Naive thymus-derived CD8-positive, alpha-beta T cell (primary cell): ENCODE measurements around the gene SHROOM3. TPM values are rescaled to one million over a fixed set of nuclear protein-coding genes. Genes with fewer than 3 reads are reported as not detected.
"Not testable (repeated sequence)": the region's sequence is repeated elsewhere in the genome, so short reads cannot be mapped to it uniquely, and the experiment has no call there.

ENCODE experiments used
- ATAC-seq, 2 donors: fragments of 150-1000 bp; cut with Tn5 transposase in 1 of 2; sonication (Bioruptor Pico), chemical (Tn5 transposase) in 1 of 2; 1 replicate in 1 of 2; 2 replicates in 1 of 2; pipeline ENCODE4 v1.10.0; 2021; ENCODE audit warnings: mild to moderate bottlenecking in 2 of 2, moderate library complexity in 2 of 2
- POLR2A ChIA-PET: fragments of 350-600 bp; sonication (Branson Sonifier 250); formaldehyde crosslinking; loops from one replicate; lab custom pipeline; 2021; ENCODE audit warnings: antibody characterized with exemption; lab: Charles Lee
- DNase-seq, 10 donors: peaks; one replicate each; pipeline versions ENCODE4 v3.0.0 to v3.0.0-alpha.2; 2020 to 2022
- H3K27ac Mint-ChIP-seq, 10 donors: one replicate each; pipeline ENCODE4 v1.8.0; 2020 to 2022; ENCODE audit warnings: mild to moderate bottlenecking in 10 of 10, mixed read lengths in 10 of 10, moderate library complexity in 4 of 10, inconsistent platforms in 1 of 10
- H3K27me3 Mint-ChIP-seq, 5 donors: one replicate each; pipeline ENCODE4 v1.8.0; 2021 to 2022; ENCODE audit warnings: mixed read lengths in 5 of 5
- H3K36me3 Mint-ChIP-seq, 3 donors: one replicate each; pipeline ENCODE4 v1.8.0; 2020 to 2022; ENCODE audit warnings: mixed read lengths in 3 of 3, mild to moderate bottlenecking in 2 of 3, inconsistent platforms in 1 of 3
- H3K4me1 Mint-ChIP-seq, 4 donors: one replicate each; pipeline ENCODE4 v1.8.0; 2021 to 2022; ENCODE audit warnings: mixed read lengths in 4 of 4
- H3K4me3 Mint-ChIP-seq, 10 donors: one replicate each; pipeline ENCODE4 v1.8.0; 2020 to 2022; ENCODE audit warnings: mild to moderate bottlenecking in 10 of 10, mixed read lengths in 10 of 10, moderate library complexity in 6 of 10, inconsistent platforms in 1 of 10
- H3K9me3 Mint-ChIP-seq, 9 donors: one replicate each; pipeline ENCODE4 v1.8.0; 2020 to 2022; ENCODE audit warnings: mixed read lengths in 9 of 9, mild to moderate bottlenecking in 3 of 9, inconsistent platforms in 1 of 9, moderate library complexity in 1 of 9
- polyA plus RNA-seq, 3 donors: library from polyadenylated mRNA; unstranded; fragments of 300-500 nt; fragmentation: Illumina TruSeq; gene quantifications; one replicate each; pipeline ENCODE4 v1.2.3, GENCODE V29; 2021
- total RNA-seq, 8 experiments: library from RNA in 2 of 8; stranded (reverse) in 2 of 8; gene quantifications; one replicate each; pipeline ENCODE4 v1.2.3 and lab custom pipeline; 2021 to 2026

Gene SHROOM3
- total and polyA plus RNA-seq, 5 experiments from 2014 or later = not detected

DNA sequence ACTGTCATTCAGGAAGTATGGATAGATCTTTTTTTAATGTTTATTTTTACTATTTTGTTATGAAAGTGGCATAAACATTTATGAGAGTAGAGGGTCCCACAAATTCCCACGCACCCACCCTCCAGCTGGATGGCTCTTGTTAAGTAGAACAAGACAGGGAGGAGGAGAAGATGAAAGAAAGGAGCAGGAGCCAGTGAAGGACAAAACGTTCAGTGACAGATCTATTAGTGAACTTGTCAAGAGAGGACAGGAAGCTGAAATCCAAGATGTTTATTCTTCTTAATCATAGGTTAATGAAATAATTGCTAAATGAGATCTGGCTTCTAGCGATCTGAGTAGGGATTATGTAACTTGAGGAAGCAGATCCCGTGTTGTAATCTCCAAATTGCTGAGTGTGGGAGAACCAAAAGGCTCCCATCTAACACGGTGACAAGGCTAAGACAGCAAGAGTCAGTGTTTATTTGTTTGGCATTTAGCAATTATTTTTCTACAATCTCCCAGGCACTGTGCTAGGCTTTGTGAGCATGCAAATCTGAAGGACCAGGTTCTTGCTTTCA is 162.5 kb downstream of the SHROOM3 start:
- no peak overlapping the region for H3K27ac Mint-ChIP-seq
- H3K36me3 Mint-ChIP-seq = no peaks in the 10 kb centered on the region
- peaks cover 4 to 12% (median 10%) of the 10 kb centered on the region in 5 donors for H3K27me3 Mint-ChIP-seq
- ATAC-seq = no peak
- POLR2A ChIA-PET = interaction anchor here (0.6 kb wide), 1 partner anchor 31 kb away, joined by 4 read pairs; no protein-coding TSS in a partner anchor
- DNase-seq = no peak
- no peaks in the 10 kb centered on the region for H3K9me3 Mint-ChIP-seq
- H3K4me1 Mint-ChIP-seq = no peaks in the 10 kb centered on the region
- no peak overlapping the region for H3K4me3 Mint-ChIP-seq

DNA sequence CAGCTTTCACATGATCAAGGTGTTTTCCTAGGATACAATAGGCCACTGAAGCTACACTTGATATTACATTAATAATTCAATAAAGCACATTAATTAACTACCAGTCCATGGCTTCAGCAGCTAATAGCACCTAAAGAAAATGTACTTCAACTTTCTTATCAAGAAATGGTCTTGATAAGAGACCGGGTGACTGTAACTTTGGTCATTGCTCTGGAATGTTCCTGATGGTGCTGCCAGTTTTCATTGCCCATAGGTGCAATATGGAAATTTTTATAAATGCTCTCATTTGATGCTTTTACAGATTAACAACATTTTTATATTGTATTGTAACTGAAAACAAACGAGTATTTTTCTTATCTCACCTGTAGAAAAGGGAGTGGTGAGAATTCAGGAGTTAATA is 165.4 kb downstream of the SHROOM3 start:
- no peak overlapping the region for H3K4me3 Mint-ChIP-seq
- no peaks in the 10 kb centered on the region for H3K36me3 Mint-ChIP-seq
- ATAC-seq = no peak
- POLR2A ChIA-PET = no interaction called here
- H3K27ac Mint-ChIP-seq = no peak overlapping the region
- DNase-seq = no peak
- no peaks in the 10 kb centered on the region for H3K4me1 Mint-ChIP-seq
- no peaks in the 10 kb centered on the region for H3K9me3 Mint-ChIP-seq
- peaks cover 3 to 31% (median 15%) of the 10 kb centered on the region in 5 donors for H3K27me3 Mint-ChIP-seq

DNA sequence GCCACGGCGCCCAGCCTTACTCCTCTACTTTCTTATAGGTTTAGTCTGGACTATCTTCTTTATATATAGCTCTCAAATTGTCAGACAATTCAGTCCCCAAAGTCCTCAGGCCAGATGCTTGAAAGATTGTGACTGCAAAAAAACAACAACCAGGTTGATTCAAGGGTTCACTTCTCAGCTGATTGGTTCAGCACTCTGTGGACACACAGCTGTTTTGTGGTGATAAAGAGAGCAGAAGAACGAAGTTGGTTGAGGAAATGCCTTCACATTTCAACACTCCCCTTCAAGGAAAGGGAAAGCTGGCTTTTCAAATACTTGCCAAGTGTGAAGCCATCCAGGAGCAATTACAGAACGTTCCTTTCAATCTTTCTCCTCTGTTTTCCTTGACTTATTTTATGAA is 166.8 kb downstream of the SHROOM3 start:
- Mint-ChIP-seq H3K4me1 (peaks cover 0 to under 1% (median 0%) of the 10 kb centered on the region in 4 donors), H3K36me3 (no peaks in the 10 kb centered on the region), H3K27ac (no peak overlapping the region), H3K9me3 (no peaks in the 10 kb centered on the region), H3K27me3 (peaks cover 3 to 31% (median 16%) of the 10 kb centered on the region in 5 donors), H3K4me3 (no peak overlapping the region)
- POLR2A ChIA-PET = no interaction called here
- no peak for DNase-seq
- ATAC-seq = no peak

DNA sequence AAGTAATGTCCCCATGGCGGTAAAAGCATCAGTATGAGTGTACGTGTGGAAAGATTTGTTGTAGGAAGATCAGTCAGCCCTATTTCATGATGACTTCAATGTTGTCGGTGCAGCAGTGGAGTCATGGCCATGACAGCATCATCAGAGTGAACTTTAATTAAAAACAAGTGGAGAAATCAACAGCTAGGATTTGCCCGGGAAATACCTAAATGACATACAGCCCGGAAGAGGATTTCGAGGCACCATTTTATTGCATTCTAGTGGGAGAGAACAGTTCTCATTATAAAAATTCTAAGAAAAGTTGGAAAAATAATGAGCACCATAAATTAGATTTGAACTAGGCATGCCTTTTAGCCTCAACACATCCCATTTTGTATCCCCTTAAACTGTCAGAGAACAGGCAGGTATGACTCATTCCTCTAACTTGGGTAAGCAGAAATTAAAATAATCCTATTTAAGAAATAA is 170.1 kb downstream of the SHROOM3 start:
- DNase-seq (no peak), ATAC-seq (no peak)
- POLR2A ChIA-PET = no interaction called here
- H3K27me3 Mint-ChIP-seq = peaks cover 3 to 21% (median 8%) of the 10 kb centered on the region in 5 donors
- H3K9me3 Mint-ChIP-seq = no peaks in the 10 kb centered on the region
- H3K27ac Mint-ChIP-seq = no peak overlapping the region
- no peak overlapping the region for H3K4me3 Mint-ChIP-seq
- H3K4me1 Mint-ChIP-seq = peaks cover 0 to 9% (median 0%) of the 10 kb centered on the region in 4 donors
- no peaks in the 10 kb centered on the region for H3K36me3 Mint-ChIP-seq

DNA sequence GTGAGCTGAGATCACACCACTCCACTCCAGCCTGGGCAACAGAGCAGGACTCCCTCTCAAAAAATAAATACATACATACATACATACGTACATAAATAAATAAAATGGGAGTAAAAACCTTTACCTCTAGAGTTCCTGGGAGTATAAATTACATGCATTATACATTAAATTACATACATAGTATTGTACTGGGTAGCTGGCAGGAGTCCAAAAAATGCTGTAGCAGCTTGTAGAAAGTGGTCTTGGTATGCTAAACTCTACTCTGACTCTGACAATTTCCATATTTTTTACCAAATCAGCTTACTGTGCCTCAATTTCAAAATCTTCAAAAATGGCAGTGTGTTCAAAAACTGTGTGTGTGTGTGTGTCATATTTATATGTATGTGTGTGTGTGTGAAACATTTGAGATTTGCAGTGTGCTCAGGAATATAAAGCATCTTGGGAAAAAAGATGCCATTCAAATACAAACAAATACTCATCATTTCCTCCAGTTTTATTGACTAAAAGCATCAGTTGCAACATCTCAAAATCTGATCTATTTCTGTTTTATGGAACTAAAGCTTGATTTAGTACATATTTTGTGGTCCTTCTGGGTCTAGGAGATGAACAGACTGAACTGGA is 171.7 kb downstream of the SHROOM3 start:
- H3K4me1 Mint-ChIP-seq = peaks cover 0 to 9% (median 0%) of the 10 kb centered on the region in 4 donors
- no peaks in the 10 kb centered on the region for H3K36me3 Mint-ChIP-seq
- no peaks in the 10 kb centered on the region for H3K9me3 Mint-ChIP-seq
- DNase-seq (no peak), ATAC-seq (no peak)
- POLR2A ChIA-PET = no interaction called here
- H3K4me3 Mint-ChIP-seq = no peak overlapping the region
- H3K27me3 Mint-ChIP-seq = peaks cover 3 to 21% (median 10%) of the 10 kb centered on the region in 5 donors
- H3K27ac Mint-ChIP-seq = no peak overlapping the region

DNA sequence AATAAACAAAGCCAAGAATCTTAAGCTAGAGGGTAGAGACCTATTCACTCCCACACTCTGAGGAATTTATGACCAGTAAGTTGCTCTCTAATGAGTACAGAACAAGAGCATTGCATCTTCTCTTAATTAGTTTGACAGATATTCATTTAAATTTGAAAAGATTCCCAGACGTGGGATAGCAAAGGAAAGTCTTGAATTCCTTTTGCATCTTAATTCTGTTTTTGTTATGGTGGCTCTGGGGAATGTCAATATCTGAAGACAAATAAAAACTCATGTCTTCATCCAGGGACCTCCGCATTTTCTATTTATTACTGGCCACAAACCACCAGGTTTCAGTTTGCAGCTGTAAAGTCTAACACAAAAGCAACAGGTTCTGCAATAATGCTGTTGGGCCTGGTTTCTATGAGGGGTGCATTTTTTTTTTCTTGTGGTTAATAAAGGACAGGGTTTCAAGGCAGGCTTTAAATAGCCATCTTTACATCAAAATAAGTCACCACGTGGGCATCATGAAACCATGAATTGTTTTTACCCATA is 172.3 kb downstream of the SHROOM3 start:
- Mint-ChIP-seq H3K27me3 (peaks cover 5 to 21% (median 10%) of the 10 kb centered on the region in 5 donors), H3K4me3 (no peak overlapping the region), H3K27ac (no peak overlapping the region), H3K36me3 (no peaks in the 10 kb centered on the region), H3K9me3 (no peaks in the 10 kb centered on the region), H3K4me1 (peaks cover 0 to 9% (median 0%) of the 10 kb centered on the region in 4 donors)
- DNase-seq (no peak), ATAC-seq (no peak)
- POLR2A ChIA-PET = no interaction called here

DNA sequence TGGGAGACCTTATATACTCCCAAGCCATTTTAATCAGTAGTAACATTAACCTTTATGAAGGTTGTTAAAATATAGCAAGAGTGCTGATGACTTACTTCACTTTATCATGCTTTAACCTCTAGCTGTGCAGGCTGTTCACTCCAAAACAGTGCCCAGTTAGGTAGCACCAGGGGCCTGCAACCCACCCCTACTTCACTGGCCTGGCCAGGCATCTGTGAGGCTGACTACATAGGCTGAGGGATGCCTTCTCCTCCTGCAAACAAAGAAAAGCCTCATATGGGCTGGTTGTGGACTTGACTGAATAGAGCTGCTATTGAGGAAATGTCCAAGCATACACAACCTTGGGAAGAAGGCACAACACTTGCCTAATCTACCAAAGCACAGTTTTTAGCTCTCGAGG is 172.8 kb downstream of the SHROOM3 start:
- Mint-ChIP-seq H3K36me3 (no peaks in the 10 kb centered on the region), H3K27me3 (peaks cover 3 to 20% (median 8%) of the 10 kb centered on the region in 5 donors), H3K4me1 (peaks cover 0 to 9% (median 0%) of the 10 kb centered on the region in 4 donors), H3K9me3 (no peaks in the 10 kb centered on the region), H3K27ac (no peak overlapping the region), H3K4me3 (no peak overlapping the region)
- POLR2A ChIA-PET = no interaction called here
- ATAC-seq (no peak), DNase-seq (no peak)

DNA sequence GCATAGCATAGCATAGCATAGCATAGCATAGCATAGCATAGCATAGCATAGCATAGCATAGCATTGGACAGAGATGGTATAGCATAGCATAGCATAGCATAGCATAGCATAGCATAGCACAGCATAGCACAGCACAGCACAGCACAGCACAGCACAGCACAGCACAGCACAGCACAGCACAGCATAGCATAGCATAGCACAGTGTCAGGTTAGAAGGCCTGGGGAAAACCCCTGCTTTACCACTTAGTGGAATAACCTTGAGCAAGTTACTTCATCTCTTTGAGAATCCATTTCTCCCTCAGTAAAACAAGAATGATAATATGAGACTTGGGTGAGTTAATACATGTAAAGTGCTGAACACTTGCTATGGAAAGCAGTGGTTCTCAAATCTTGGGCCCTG is 173.5 kb downstream of the SHROOM3 start:
- H3K27me3 Mint-ChIP-seq = peaks cover 2 to 13% (median 7%) of the 10 kb centered on the region in 5 donors
- H3K36me3 Mint-ChIP-seq, H3K4me3 Mint-ChIP-seq, H3K9me3 Mint-ChIP-seq, ATAC-seq, POLR2A ChIA-PET, DNase-seq, H3K27ac Mint-ChIP-seq, H3K4me1 Mint-ChIP-seq: not testable (repeated sequence)

DNA sequence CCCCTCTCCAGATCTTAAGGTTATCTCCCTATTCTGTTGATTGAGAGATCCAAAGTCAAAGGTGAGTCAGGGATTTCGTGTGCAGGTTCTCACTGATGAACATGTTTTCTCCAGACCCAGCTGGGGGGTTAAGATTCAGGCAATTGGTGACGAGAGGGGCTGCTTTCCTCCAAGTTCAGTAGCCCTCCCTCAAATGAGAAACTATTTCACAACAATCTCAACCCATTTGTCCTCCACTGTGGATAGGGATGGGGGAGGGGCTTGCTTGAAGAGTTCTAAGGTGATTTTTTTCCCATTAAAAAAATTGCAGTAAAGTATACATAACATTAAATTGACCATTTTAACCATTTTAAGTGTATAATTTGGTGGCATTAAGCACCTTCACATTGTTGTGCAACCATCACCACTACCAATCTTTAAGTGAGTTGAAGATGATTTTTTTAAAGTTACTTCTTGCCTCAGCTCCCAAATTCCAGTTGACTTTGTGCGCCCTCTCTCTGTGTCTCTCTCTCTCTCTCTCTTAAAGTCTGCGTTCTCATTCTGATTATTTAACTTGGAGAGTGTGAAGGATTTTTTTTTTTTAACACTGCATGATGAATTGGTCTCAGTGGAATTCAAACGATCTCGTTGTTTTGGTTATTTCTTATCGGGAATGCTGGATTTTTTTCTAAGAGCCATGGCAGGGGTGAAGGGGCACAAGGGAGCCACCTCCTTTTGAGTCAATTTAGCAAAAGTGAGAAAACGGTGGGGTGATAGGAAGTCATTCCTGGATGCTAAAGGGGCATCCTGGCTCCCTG is 175.9 kb downstream of the SHROOM3 start:
- H3K27ac Mint-ChIP-seq = no peak overlapping the region

DNA sequence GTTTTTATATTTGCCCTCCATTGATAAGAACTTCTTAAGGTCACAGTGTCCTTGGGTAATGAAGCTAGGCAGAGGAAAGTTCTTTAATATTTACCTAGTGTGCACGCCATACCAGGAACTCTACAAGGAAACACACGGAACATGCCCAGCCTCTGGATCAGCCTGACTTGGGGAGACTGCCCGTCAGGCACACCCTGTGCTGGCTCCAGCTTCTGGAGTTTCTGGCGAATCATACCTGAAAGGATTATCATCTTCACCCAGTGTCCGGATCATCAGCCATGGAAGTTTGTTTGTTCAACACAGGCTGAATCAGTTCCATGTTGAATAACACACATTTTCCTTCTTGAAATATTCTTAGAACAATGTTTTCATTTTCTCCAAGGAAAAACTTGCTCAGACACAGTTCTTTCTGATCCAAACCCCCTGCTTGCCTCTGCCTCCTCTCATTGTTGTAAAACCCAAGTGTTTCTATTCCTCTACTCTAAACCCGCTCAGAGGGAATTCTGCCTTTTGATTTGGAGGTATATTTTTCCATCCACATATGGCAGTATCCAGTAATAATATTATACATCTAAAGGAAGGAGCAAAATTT is 176.7 kb downstream of the SHROOM3 start:
- H3K4me3 Mint-ChIP-seq = no peak overlapping the region
- POLR2A ChIA-PET = no interaction called here
- no peaks in the 10 kb centered on the region for H3K9me3 Mint-ChIP-seq
- H3K36me3 Mint-ChIP-seq = no peaks in the 10 kb centered on the region
- peaks cover 0 to 9% (median 0%) of the 10 kb centered on the region in 4 donors for H3K4me1 Mint-ChIP-seq
- H3K27ac Mint-ChIP-seq = no peak overlapping the region
- ATAC-seq = no peak
- peaks cover 0 to 9% (median 7%) of the 10 kb centered on the region in 5 donors for H3K27me3 Mint-ChIP-seq
- no peak for DNase-seq

More for the DNA sequence above, 175.9 kb downstream of the SHROOM3 start:
- Mint-ChIP-seq H3K4me3 (no peak overlapping the region), H3K27me3 (peaks cover 0 to 9% (median 4%) of the 10 kb centered on the region in 5 donors), H3K36me3 (no peaks in the 10 kb centered on the region), H3K4me1 (peaks cover 0 to 9% (median 0%) of the 10 kb centered on the region in 4 donors), H3K9me3 (no peaks in the 10 kb centered on the region)
- DNase-seq (no peak), ATAC-seq (no peak)
- POLR2A ChIA-PET = no interaction called here

DNA sequence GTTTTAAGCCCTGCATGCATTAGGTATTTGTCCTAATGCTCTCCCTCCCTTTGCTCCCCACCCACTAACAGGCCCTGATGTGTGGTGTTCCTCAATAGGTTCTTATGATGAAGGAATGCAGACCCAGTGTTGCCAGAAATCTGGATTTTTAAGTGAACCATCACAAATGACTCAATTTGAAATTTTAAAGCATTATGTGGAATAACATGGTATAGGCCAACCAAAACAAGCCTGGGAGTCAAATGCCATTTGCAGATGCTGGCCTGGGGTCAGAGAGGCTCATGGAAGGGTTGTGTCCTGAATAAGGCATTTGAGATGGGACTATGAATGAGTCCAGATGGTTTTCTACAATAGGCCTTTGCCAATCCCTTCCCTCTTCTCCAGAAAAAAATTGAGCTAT is 179.6 kb downstream of the SHROOM3 start:
- POLR2A ChIA-PET = no interaction called here
- Mint-ChIP-seq H3K27ac (no peak overlapping the region), H3K9me3 (no peaks in the 10 kb centered on the region), H3K4me3 (no peak overlapping the region), H3K4me1 (no peaks in the 10 kb centered on the region), H3K36me3 (no peaks in the 10 kb centered on the region), H3K27me3 (peaks cover 3 to 12% (median 6%) of the 10 kb centered on the region in 5 donors)
- DNase-seq (no peak), ATAC-seq (no peak)

DNA sequence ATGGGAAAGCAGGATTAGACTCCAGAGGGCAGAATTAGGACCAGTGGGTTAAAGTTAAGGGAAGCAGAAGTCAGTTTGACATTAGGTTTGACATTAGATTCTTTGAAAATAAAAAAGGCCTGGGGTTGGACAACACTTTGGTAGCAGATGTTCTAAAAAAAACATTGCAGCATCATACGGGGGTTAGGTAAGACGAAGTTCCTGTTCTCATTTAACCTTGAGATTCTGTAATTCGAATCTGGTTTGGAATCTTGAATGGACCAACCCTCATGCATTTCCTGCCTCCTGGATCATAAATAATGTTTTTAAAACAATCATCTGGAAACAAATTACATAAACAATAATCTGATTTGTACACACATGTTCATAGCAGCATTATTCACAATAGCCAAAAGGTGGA is 181.0 kb downstream of the SHROOM3 start:
- ATAC-seq = no peak
- H3K27ac Mint-ChIP-seq = no peak overlapping the region
- peaks cover 8 to 20% (median 15%) of the 10 kb centered on the region in 5 donors for H3K27me3 Mint-ChIP-seq
- no peaks in the 10 kb centered on the region for H3K4me1 Mint-ChIP-seq
- no peak overlapping the region for H3K4me3 Mint-ChIP-seq
- H3K36me3 Mint-ChIP-seq = no peaks in the 10 kb centered on the region
- no peak for DNase-seq
- H3K9me3 Mint-ChIP-seq = no peaks in the 10 kb centered on the region
- POLR2A ChIA-PET = no interaction called here
